MM.1S (cell line): ENCODE data around the gene ATAD3A.
"Not testable (repeated sequence)": the region's sequence is repeated elsewhere in the genome, so short reads cannot be mapped to it uniquely, and the experiment has no call there.

Experiments
- EZH2 ChIP-seq: fragments of 300-600 bp; sonication (generic); optimal IDR thresholded peaks from 2 replicates; pipeline ENCODE3; 2017; ENCODE audit warnings: low read depth, mild to moderate bottlenecking, antibody characterized with exemption, low read length, mixed read lengths
- TF ChIP-seq, protein P1 (sequence below): fragments of 300-600 bp; sonication (generic); IDR thresholded peaks from 2 replicates; pipeline ENCODE4 v1.5.1; 2016; ENCODE audit warnings: antibody characterized with exemption, low read length, mixed read lengths

DNA sequence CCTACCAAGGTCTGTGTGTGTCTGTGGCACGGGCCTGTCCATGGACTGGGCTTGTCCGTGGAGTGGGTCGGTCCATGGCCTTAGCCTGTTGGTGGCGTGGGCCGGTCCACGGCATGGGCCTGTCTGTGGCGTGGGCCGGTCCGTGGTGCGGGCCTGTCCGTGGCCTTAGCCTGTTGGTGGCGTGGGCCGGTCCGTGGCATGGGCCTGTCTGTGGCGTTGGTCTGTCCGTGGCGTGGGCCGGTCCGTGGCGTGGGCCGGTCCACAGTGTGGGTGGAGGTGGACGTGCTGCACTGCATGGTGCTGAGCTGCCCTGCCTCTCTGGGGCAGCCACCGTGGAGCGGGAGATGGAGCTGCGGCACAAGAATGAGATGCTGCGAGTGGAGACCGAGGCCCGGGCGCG lies 30.2 kb upstream of the ATAD3A start:
- TF ChIP-seq, protein P1, sequence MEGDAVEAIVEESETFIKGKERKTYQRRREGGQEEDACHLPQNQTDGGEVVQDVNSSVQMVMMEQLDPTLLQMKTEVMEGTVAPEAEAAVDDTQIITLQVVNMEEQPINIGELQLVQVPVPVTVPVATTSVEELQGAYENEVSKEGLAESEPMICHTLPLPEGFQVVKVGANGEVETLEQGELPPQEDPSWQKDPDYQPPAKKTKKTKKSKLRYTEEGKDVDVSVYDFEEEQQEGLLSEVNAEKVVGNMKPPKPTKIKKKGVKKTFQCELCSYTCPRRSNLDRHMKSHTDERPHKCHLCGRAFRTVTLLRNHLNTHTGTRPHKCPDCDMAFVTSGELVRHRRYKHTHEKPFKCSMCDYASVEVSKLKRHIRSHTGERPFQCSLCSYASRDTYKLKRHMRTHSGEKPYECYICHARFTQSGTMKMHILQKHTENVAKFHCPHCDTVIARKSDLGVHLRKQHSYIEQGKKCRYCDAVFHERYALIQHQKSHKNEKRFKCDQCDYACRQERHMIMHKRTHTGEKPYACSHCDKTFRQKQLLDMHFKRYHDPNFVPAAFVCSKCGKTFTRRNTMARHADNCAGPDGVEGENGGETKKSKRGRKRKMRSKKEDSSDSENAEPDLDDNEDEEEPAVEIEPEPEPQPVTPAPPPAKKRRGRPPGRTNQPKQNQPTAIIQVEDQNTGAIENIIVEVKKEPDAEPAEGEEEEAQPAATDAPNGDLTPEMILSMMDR = not testable (repeated sequence)
- not testable (repeated sequence) for TF ChIP-seq EZH2
